Smooth muscle cell (in vitro differentiated cells): Measurements from ENCODE around the gene HPSE2. TPM values are rescaled to one million over a fixed set of nuclear protein-coding genes. Genes with fewer than 3 reads are reported as not detected.

ENCODE experiments used
- DNase-seq: peaks from one replicate; lab custom pipeline; 2025; ENCODE audit not compliant: unreplicated experiment; lab: John Stamatoyannopoulos, UW
- H2AFZ ChIP-seq: fragments of 200-600 bp; sonication (generic); 2 replicates; pipeline ENCODE4 v1.6.0; 2016; ENCODE audit warnings: antibody characterized with exemption, low read depth, mild to moderate bottlenecking
- H3F3A ChIP-seq: fragments of 200-600 bp; sonication (generic); 2 replicates; pipeline ENCODE4 v1.6.0; 2017; ENCODE audit warnings: antibody characterized with exemption, low read depth
- H3K27ac ChIP-seq: fragments of 200-600 bp; sonication (generic); 2 replicates; pipeline ENCODE4 v1.5.1; 2016; ENCODE audit warnings: low read depth, mild to moderate bottlenecking
- H3K27me3 ChIP-seq: fragments of 200-600 bp; sonication (generic); 2 replicates; pipeline ENCODE4 v1.6.1; 2016; ENCODE audit warnings: low read depth, mild to moderate bottlenecking
- H3K36me3 ChIP-seq: fragments of 200-600 bp; sonication (generic); 2 replicates; pipeline ENCODE4 v1.5.1; 2016; ENCODE audit warnings: low read depth
- H3K4me1 ChIP-seq: fragments of 200-600 bp; sonication (generic); 2 replicates; pipeline ENCODE4 v1.5.1; 2016; ENCODE audit warnings: low read depth
- H3K4me2 ChIP-seq: fragments of 200-600 bp; sonication (generic); 2 replicates; pipeline ENCODE4 v1.6.0; 2016; ENCODE audit warnings: mild to moderate bottlenecking
- H3K4me3 ChIP-seq: fragments of 200-600 bp; sonication (generic); 2 replicates; pipeline ENCODE4 v1.5.1; 2016; ENCODE audit warnings: mild to moderate bottlenecking
- H3K79me2 ChIP-seq: fragments of 200-600 bp; sonication (generic); 2 replicates; pipeline ENCODE4 v1.6.0; 2016; ENCODE audit warnings: low read depth, mild to moderate bottlenecking
- H3K9ac ChIP-seq: fragments of 200-600 bp; sonication (generic); 2 replicates; pipeline ENCODE4 v1.6.0; 2016; ENCODE audit warnings: low read depth
- H3K9me3 ChIP-seq: fragments of 200-600 bp; sonication (generic); replicated peaks from 2 replicates; pipeline ENCODE4 v1.5.1; 2016; ENCODE audit warnings: low read depth
- H4K20me1 ChIP-seq: fragments of 200-600 bp; sonication (generic); 2 replicates; pipeline ENCODE4 v1.6.0; 2016; ENCODE audit warnings: low read depth
- WGBS: methylation state at CpG from one replicate; pipeline ENCODE4 v1.1.7; 2016; ENCODE audit warnings: low lambda C conversion rate; 5-methylcytosine and 5-hydroxymethylcytosine counted together
- polyA plus RNA-seq: library from polyadenylated mRNA; unstranded; fragments of >200 nt; fragmentation: Nextera tagmentation; extraction: Ambion mirVana; gene quantifications from 2 replicates; pipeline ENCODE4 v1.2.1, GENCODE V29; 2016
- total RNA-seq: library from RNA; depleted of rRNA; stranded (reverse); fragments of >200 nt; gene quantifications from 2 replicates; pipeline ENCODE4 v1.2.3, GENCODE V29; 2014
- TF ChIP-seq, protein P1 (sequence below): fragments of 200-600 bp; sonication (generic); IDR thresholded peaks from 2 replicates; pipeline ENCODE4 v1.5.1; 2017; ENCODE audit warnings: borderline replicate concordance, mild to moderate bottlenecking, antibody characterized with exemption; ENCODE audit not compliant: insufficient read depth, poor library complexity, severe bottlenecking

HPSE2 gene
- total and polyA plus RNA-seq, 2 experiments from 2014 or later = 0.13 TPM; not detected in 1

DNA sequence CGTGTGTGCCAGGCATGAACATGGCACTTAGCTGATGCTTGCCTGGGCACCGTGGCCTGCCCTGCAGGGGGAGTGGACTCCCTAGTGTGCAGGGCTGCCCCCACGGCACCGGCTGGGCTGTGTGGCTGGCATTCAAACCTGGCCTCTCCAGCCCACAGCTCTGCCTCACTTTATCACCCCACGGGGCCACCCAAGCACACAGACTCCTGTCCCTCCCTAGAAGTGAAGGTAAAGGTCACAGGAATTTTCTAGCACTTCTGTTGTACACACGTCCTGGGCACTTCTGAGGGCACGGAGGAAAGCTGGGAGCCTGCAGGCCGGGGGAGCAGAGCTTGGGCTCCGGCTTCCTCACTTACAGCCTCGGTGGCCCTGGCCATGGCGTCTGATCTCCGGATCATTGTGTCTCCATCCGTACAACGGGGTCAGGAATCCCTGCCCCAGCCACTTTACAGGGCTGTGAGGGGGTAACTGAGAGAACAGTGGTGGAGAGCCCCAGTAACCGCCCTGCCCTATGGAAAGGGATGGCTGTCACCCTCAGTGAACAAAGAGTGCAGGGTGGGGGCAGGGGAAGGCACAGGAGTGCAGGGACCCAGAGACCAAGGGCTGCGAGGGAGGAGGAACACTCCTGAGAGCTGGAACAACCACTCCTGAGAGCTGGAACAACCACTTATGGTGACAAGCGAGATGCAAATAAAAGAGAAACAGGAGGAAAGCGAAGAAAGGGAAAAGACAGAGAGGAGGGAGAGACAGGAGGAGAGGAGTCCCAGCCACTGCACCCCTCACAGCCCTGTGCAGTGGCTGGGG, 816.8 kb downstream of the HPSE2 start:
- no peaks in the 10 kb centered on the region for H3F3A ChIP-seq
- no peaks in the 10 kb centered on the region for H3K9me3 ChIP-seq
- WGBS = 95% methylated on average over 18 of the region's 18 CpGs
- no peaks in the 10 kb centered on the region for H3K27me3 ChIP-seq
- peaks cover 9% of the 10 kb centered on the region for H3K4me1 ChIP-seq
- no peaks in the 10 kb centered on the region for H4K20me1 ChIP-seq
- H2AFZ ChIP-seq = no peak overlapping the region
- no peaks in the 10 kb centered on the region for H3K36me3 ChIP-seq
- no peak overlapping the region for H3K4me2 ChIP-seq
- no peak for DNase-seq
- TF ChIP-seq, protein P1, sequence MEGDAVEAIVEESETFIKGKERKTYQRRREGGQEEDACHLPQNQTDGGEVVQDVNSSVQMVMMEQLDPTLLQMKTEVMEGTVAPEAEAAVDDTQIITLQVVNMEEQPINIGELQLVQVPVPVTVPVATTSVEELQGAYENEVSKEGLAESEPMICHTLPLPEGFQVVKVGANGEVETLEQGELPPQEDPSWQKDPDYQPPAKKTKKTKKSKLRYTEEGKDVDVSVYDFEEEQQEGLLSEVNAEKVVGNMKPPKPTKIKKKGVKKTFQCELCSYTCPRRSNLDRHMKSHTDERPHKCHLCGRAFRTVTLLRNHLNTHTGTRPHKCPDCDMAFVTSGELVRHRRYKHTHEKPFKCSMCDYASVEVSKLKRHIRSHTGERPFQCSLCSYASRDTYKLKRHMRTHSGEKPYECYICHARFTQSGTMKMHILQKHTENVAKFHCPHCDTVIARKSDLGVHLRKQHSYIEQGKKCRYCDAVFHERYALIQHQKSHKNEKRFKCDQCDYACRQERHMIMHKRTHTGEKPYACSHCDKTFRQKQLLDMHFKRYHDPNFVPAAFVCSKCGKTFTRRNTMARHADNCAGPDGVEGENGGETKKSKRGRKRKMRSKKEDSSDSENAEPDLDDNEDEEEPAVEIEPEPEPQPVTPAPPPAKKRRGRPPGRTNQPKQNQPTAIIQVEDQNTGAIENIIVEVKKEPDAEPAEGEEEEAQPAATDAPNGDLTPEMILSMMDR = no peak
- H3K27ac ChIP-seq = no peak overlapping the region
- H3K9ac ChIP-seq = no peak overlapping the region
- no peak overlapping the region for H3K4me3 ChIP-seq
- H3K79me2 ChIP-seq = no peaks in the 10 kb centered on the region

DNA sequence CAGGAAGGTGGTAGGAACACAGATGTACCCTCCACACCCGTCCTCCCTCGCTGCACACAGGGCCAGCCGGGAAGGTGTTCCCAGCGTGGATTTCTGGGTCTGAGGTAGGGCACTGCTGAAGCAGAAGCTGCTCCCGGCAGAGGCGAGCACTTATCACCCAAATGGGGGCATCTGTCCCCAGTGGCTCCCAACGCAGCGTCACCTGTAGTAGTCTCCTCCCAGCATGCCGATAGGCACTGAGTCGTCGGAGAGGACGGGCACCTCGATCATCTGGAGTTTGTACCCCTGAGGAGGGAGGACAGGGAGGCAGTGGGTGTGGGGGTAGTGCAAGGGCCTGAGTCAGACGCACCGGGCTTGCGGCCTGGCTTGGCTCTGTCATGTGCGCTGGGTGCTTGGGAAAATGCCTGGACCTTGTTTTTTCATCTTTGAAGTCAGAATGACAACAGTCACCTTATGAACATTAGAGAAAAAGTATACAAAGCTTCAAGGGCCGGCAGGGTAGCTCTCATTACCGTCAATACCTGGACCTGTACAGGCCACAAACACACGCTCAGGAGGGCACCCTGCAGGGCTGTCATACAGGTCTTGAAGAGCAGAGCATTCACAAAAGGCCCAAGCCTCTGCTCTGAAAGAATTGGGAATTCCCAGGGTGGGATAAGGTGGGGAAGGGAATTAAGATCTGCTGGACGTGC, 817.5 kb downstream of the HPSE2 start:
- no peaks in the 10 kb centered on the region for H3F3A ChIP-seq
- TF ChIP-seq, protein P1 = no peak
- no peak overlapping the region for H3K9ac ChIP-seq
- H3K36me3 ChIP-seq = no peaks in the 10 kb centered on the region
- H3K4me2 ChIP-seq = no peak overlapping the region
- H3K4me1 ChIP-seq = peaks cover 9% of the 10 kb centered on the region
- DNase-seq = no peak
- no peak overlapping the region for H3K27ac ChIP-seq
- H4K20me1 ChIP-seq = no peaks in the 10 kb centered on the region
- no peaks in the 10 kb centered on the region for H3K27me3 ChIP-seq
- no peak overlapping the region for H2AFZ ChIP-seq
- no peak overlapping the region for H3K4me3 ChIP-seq
- no peaks in the 10 kb centered on the region for H3K9me3 ChIP-seq
- no peaks in the 10 kb centered on the region for H3K79me2 ChIP-seq
- 94% methylated on average over 21 of the region's 21 CpGs for WGBS

DNA sequence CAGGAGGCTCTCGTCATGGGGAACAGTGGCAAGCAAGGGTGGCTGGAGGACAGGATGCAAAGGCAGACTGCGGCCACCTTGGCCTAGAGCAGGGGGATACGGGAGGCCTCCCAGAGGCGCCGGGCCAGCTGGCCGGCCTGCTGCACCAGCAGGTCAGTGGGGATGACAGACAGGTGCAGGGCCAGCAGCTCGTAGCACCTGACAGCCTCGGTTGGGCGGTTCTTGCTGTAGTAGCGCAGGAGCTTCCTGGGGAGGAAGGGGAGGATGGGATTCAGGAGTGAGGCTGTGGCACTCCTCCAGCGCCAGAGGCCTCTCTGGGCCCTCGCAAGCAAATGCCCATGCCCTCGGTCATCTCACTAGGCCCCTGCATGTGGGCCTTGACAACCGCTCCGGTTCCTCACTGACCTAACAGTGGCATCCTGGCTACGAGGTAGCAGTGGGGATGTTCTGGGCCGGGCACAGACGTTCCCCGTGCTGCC, 818.1 kb downstream of the HPSE2 start:
- H3F3A ChIP-seq = no peaks in the 10 kb centered on the region
- no peak overlapping the region for H3K9ac ChIP-seq
- TF ChIP-seq, protein P1 = no peak
- H3K79me2 ChIP-seq = no peaks in the 10 kb centered on the region
- no peak overlapping the region for H2AFZ ChIP-seq
- DNase-seq = no peak
- H3K4me1 ChIP-seq = peaks cover 9% of the 10 kb centered on the region
- H3K27me3 ChIP-seq = no peaks in the 10 kb centered on the region
- H3K4me2 ChIP-seq = no peak overlapping the region
- H4K20me1 ChIP-seq = no peaks in the 10 kb centered on the region
- no peaks in the 10 kb centered on the region for H3K36me3 ChIP-seq
- no peak overlapping the region for H3K27ac ChIP-seq
- no peaks in the 10 kb centered on the region for H3K9me3 ChIP-seq
- H3K4me3 ChIP-seq = no peak overlapping the region
- 92% methylated on average over 19 of the region's 19 CpGs for WGBS
